ENCODE measurements around the gene NFILZ. TPM values are rescaled to one million over a fixed set of nuclear protein-coding genes. Genes with fewer than 3 reads are reported as not detected.

Gene NFILZ
- total RNA-seq (2014; rRNA removed) (not detected in 2 replicates), Bru-seq, nascent RNA (percentile 8 among the genes with signal in this experiment), BruChase-seq, experiment 1, labeled RNA remaining after a 6-hour chase (not detected), BruChase-seq, experiment 2, labeled RNA remaining after a 2-hour chase (not detected)
- long read RNA-seq = 0 reads

GRCh38 chr19:8629996-8630683, at the start of gene NFILZ:
Gene NFILZ, plus strand, starts transcription at chr19:8630633. Its CDS starts 46,133 bp downstream, at chr19:8676766.
- BruUV-seq (replicated peaks) = no TSS peak
- Histone ChIP-seq H3K27me3 (ENCODE audit: low read length) (no peaks in the 10 kb centered on the region), H3K9ac (ENCODE audit: low read length) (no peak within 1 kb of the TSS), H3K79me2 (ENCODE audit: low read length) (no peaks in the 10 kb centered on the region), H3F3A (ENCODE audit: low read length, unreplicated experiment) (no peaks in the 10 kb centered on the region), H4K20me1 (ENCODE audit: low read length) (no peaks in the 10 kb centered on the region), H3K4me3 (ENCODE audit: low read length) (no peak within 1 kb of the TSS), H3K9me2 (replicated peaks; ENCODE audit: low read length) (no peaks in the 10 kb centered on the region), H3K36me3 (ENCODE audit: low read depth, low read length) (no peaks in the 10 kb centered on the region), H3K4me2 (ENCODE audit: low read length) (no peak within 1 kb of the TSS), H3K9me3 (ENCODE audit: low read length) (no peaks in the 10 kb centered on the region), H3K27ac (ENCODE audit: low read length) (no peak within 1 kb of the TSS), H3K4me1 (ENCODE audit: insufficient read depth, low read length) (no peaks in the 10 kb centered on the region), H2AFZ (ENCODE audit: low read length) (no peak within 1 kb of the TSS)
- ChIA-PET CTCF (no interaction called here), POLR2A (ENCODE audit: unreplicated experiment) (no interaction called here)
- intact Hi-C loops (cut with micrococcal nuclease) = no loop called here
- DNase-seq (no peak), ATAC-seq (no peak)
- TF ChIP-seq EZH2phosphoT487 (IDR thresholded peaks at IDR 0.05; ENCODE audit: borderline replicate concordance, low read length) (no peak), CTCF (conservative IDR thresholded peaks at IDR 0.05; ENCODE audit: low read depth, low read length) (no peak), EZH2 (IDR thresholded peaks at IDR 0.05; ENCODE audit: low read length, unreplicated experiment) (no peak)

GRCh38 chr19:8580710-8581281, 49.6 kb upstream of the NFILZ start:
- H3F3A ChIP-seq (ENCODE audit: low read length, unreplicated experiment) = no peaks in the 10 kb centered on the region

More at GRCh38 chr19:8580710-8581281, 49.6 kb upstream of the NFILZ start:
- ChIA-PET CTCF (interaction anchor here (0.6 to 2.4 kb wide), 18 partner anchors 8 to 219 kb away, joined by 3 to 22 read pairs (median 8); partner anchors contain the start of genes MARCHF2 and ZNF414), POLR2A (ENCODE audit: unreplicated experiment) (interaction anchor here (0.6 to 0.7 kb wide), 2 partner anchors 102 to 134 kb away, joined by 10 to 17 read pairs; no protein-coding TSS in a partner anchor)
- H4K20me1 ChIP-seq (ENCODE audit: low read length) = no peaks in the 10 kb centered on the region
- DNase-seq (peak; percentile 83), ATAC-seq (peak; percentile 58)
- no peak overlapping the region for H2AFZ ChIP-seq (ENCODE audit: low read length)
- no peaks in the 10 kb centered on the region for H3K9me2 ChIP-seq (replicated peaks; ENCODE audit: low read length)
- H3K4me3 ChIP-seq (ENCODE audit: low read length) = no peak overlapping the region
- H3K79me2 ChIP-seq (ENCODE audit: low read length) = no peaks in the 10 kb centered on the region
- H3K27ac ChIP-seq (ENCODE audit: low read length) = no peak overlapping the region
- no peak overlapping the region for H3K4me2 ChIP-seq (ENCODE audit: low read length)
- H3K9me3 ChIP-seq (ENCODE audit: low read length) = no peaks in the 10 kb centered on the region
- no peak overlapping the region for H3K9ac ChIP-seq (ENCODE audit: low read length)
- TF ChIP-seq EZH2phosphoT487 (IDR thresholded peaks at IDR 0.05; ENCODE audit: borderline replicate concordance, low read length) = no peak
- peak; percentile 100 for TF ChIP-seq CTCF (conservative IDR thresholded peaks at IDR 0.05; ENCODE audit: low read depth, low read length)
- no peak for TF ChIP-seq EZH2 (IDR thresholded peaks at IDR 0.05; ENCODE audit: low read length, unreplicated experiment)
- no peaks in the 10 kb centered on the region for H3K27me3 ChIP-seq (ENCODE audit: low read length)
- H3K36me3 ChIP-seq (ENCODE audit: low read depth, low read length) = no peaks in the 10 kb centered on the region; the same call in 1 of the 2 replicates
- peaks cover under 1% of the 10 kb centered on the region; the same call in 1 of the 2 replicates for H3K4me1 ChIP-seq (ENCODE audit: insufficient read depth, low read length)
- BruUV-seq (replicated peaks) = no TSS peak
- intact Hi-C loops (cut with micrococcal nuclease) = loop anchor here (5.0 to 10.0 kb wide), 3 partner anchors 73 to 226 kb away; partner anchors contain the start of gene MARCHF2

All from PC-3 (cell line).